B cell (primary cell): ENCODE data around the gene OR2D3. TPM values are rescaled to one million over a fixed set of nuclear protein-coding genes. Genes with fewer than 3 reads are reported as not detected.

Experiments used
- ATAC-seq: fragments of 200-7000 bp; cut with Tn5 transposase; one replicate; pipeline ENCODE4 v1.10.0; 2021; ENCODE audit warnings: low read depth, mild to moderate bottlenecking, moderate number of reproducible peaks, moderate library complexity
- CTCF ChIA-PET: fragments of 350-600 bp; sonication (Branson Sonifier 250); formaldehyde crosslinking; loops from one replicate; lab custom pipeline; 2021; ENCODE audit warnings: antibody characterized with exemption, inconsistent platforms; lab: Charles Lee
- POLR2A ChIA-PET: fragments of 350-600 bp; sonication (Branson Sonifier 250); formaldehyde crosslinking; loops from one replicate; lab custom pipeline; 2021; ENCODE audit warnings: antibody characterized with exemption; lab: Charles Lee
- DNase-seq: peaks from one replicate; pipeline ENCODE4 v3.0.0; 2013
- H2AFZ ChIP-seq: 2 replicates; pipeline ENCODE4 v1.6.1; 2012; ENCODE audit warnings: mild to moderate bottlenecking, low read depth, low read length; ENCODE audit not compliant: insufficient read depth, poor library complexity, severe bottlenecking
- H3K27ac ChIP-seq, 2 donors: 1 replicate in 1 of 2; 2 replicates in 1 of 2; pipeline ENCODE4 v1.5.1; 2012 to 2013; ENCODE audit warnings: low read length in 2 of 2, mild to moderate bottlenecking in 2 of 2, moderate library complexity in 1 of 2
- H3K27me3 ChIP-seq, 4 experiments: fragments of 200-600 bp in 1 of 4; sonication (generic) in 1 of 4; replicated peaks in 1 of 4; 1 replicate in 2 of 4; 2 replicates in 2 of 4; pipeline versions ENCODE4 v1.6.1 to v1.7.0; 2013 to 2016; ENCODE audit warnings: low read length in 3 of 4, mild to moderate bottlenecking in 2 of 4, mixed read lengths in 1 of 4, moderate library complexity in 1 of 4; ENCODE audit not compliant: insufficient read depth in 4 of 4, control insufficient read depth in 3 of 4; ENCODE audit errors: control extremely low read depth in 1 of 4
- H3K36me3 ChIP-seq, 2 experiments: replicated peaks in 1 of 2; 1 replicate in 1 of 2; 2 replicates in 1 of 2; pipeline versions ENCODE4 v1.6.1 to v1.7.1; 2013; ENCODE audit warnings: low read length in 1 of 2; ENCODE audit not compliant: insufficient read depth in 2 of 2, control insufficient read depth in 1 of 2; ENCODE audit errors: control extremely low read depth in 1 of 2, extremely low read depth in 1 of 2
- H3K4me1 ChIP-seq, 2 donors: fragments of 200-600 bp in 1 of 2; sonication (generic) in 1 of 2; 1 replicate in 1 of 2; 2 replicates in 1 of 2; pipeline versions ENCODE4 v1.5.1 to v1.6.1; 2013 to 2017; ENCODE audit warnings: low read length in 2 of 2; ENCODE audit not compliant: control insufficient read depth in 2 of 2, insufficient read depth in 2 of 2
- H3K4me2 ChIP-seq: replicated peaks from 2 replicates; pipeline ENCODE3; 2012; ENCODE audit warnings: mild to moderate bottlenecking, low read depth, low read length; ENCODE audit not compliant: poor library complexity, severe bottlenecking
- H3K4me3 ChIP-seq, 5 experiments: fragments of 200-600 bp in 1 of 5; sonication (generic) in 1 of 5; 1 replicate in 3 of 5; 2 replicates in 2 of 5; pipeline versions ENCODE4 v1.5.1 to v1.7.0; 2011 to 2016; ENCODE audit warnings: low read length in 4 of 5, mild to moderate bottlenecking in 4 of 5, low read depth in 2 of 5, control low read depth in 1 of 5, moderate library complexity in 1 of 5; ENCODE audit not compliant: insufficient read depth in 1 of 5; ENCODE audit errors: control extremely low read depth in 1 of 5, extremely low read depth in 1 of 5
- H3K79me2 ChIP-seq: fragments of 200-600 bp; sonication (generic); one replicate; pipeline ENCODE4 v1.6.0; 2016; ENCODE audit warnings: low read length; ENCODE audit not compliant: control insufficient read depth, insufficient read depth
- H3K9ac ChIP-seq: fragments of 200-600 bp; sonication (generic); 2 replicates; pipeline ENCODE4 v1.6.1; 2017; ENCODE audit warnings: mild to moderate bottlenecking, low read length, moderate library complexity
- H3K9me3 ChIP-seq, 3 donors: one replicate each; pipeline versions ENCODE4 v1.6.1 to v1.7.1; 2013; ENCODE audit warnings: low read length in 2 of 3; ENCODE audit not compliant: control insufficient read depth in 2 of 3, insufficient read depth in 1 of 3; ENCODE audit errors: control extremely low read depth in 1 of 3
- H4K20me1 ChIP-seq: 2 replicates; pipeline ENCODE4 v1.6.0; 2012; ENCODE audit warnings: mild to moderate bottlenecking, low read length; ENCODE audit not compliant: insufficient read depth, control insufficient read depth, poor library complexity, severe bottlenecking
- H3K27ac Mint-ChIP-seq: one replicate; pipeline ENCODE4 v1.8.0; 2021; ENCODE audit warnings: mixed read lengths
- H3K27me3 Mint-ChIP-seq: one replicate; pipeline ENCODE4 v1.8.0; 2021; ENCODE audit warnings: mixed read lengths
- H3K4me1 Mint-ChIP-seq: one replicate; pipeline ENCODE4 v1.8.0; 2021; ENCODE audit warnings: mixed read lengths
- H3K4me3 Mint-ChIP-seq: one replicate; pipeline ENCODE4 v1.8.0; 2021; ENCODE audit warnings: mixed read lengths
- H3K9me3 Mint-ChIP-seq: one replicate; pipeline ENCODE4 v1.8.0; 2022; ENCODE audit warnings: mixed read lengths; ENCODE audit not compliant: insufficient read depth
- CTCF ChIP-seq: fragments of 200-600 bp; IDR thresholded peaks from one replicate; pipeline ENCODE4 v1.8.0; 2022; ENCODE audit warnings: antibody characterized with exemption, mild to moderate bottlenecking
- EZH2 ChIP-seq: IDR thresholded peaks from 2 replicates; pipeline ENCODE4 v1.6.1; 2012; ENCODE audit warnings: borderline replicate concordance, low read depth, mild to moderate bottlenecking, moderate library complexity, low read length; ENCODE audit not compliant: insufficient read depth, poor library complexity, severe bottlenecking
- WGBS: methylation state at CpG from one replicate; pipeline ENCODE4 v1.1.5; 2013; ENCODE audit warnings: missing lambda C conversion rate; ENCODE audit not compliant: insufficient coverage; 5-methylcytosine and 5-hydroxymethylcytosine counted together
- intact Hi-C: fragments of 100-400 bp; cut with micrococcal nuclease; formaldehyde crosslinking; loops from one replicate; pipeline ENCODE4 v1.10.0; 2022
- polyA plus RNA-seq: library from polyadenylated mRNA; depleted of rRNA; stranded (reverse); fragments of >200 nt; gene quantifications from 2 replicates; pipeline ENCODE4 v1.2.3, GENCODE V29; 2012
- total RNA-seq, 2 donors: library from RNA; stranded (reverse); fragments of 120-200 nt in 1 of 2; gene quantifications; 1 replicate in 1 of 2; 2 replicates in 1 of 2; pipeline versions ENCODE4 v1.2.3 to v1.2.4, GENCODE V29; 2013 to 2022

Gene OR2D3
- total and polyA plus RNA-seq, 2 donors (not counting 1 experiment from before 2014, with no cell fraction given), result not detected

- ATAC-seq, result no peak
- Histone ChIP-seq H3K36me3 (no peaks in the 10 kb centered on the region), H3K9ac (no peak overlapping the region), H2AFZ (no peak overlapping the region), H3K27ac (no peak overlapping the region), H3K4me3 (no peak overlapping the region), H3K4me2 (no peak overlapping the region), H4K20me1 (no peaks in the 10 kb centered on the region), H3K9me3 (peaks cover 0 to 1% (median 0%) of the 10 kb centered on the region in 3 donors), H3K79me2 (no peaks in the 10 kb centered on the region), H3K27me3 (no peaks in the 10 kb centered on the region), H3K4me1 (no peaks in the 10 kb centered on the region)
- Mint-ChIP-seq H3K27me3 (no peaks in the 10 kb centered on the region), H3K4me3 (no peak overlapping the region), H3K4me1 (no peaks in the 10 kb centered on the region), H3K9me3 (no peaks in the 10 kb centered on the region), H3K27ac (no peak overlapping the region)
- CTCF ChIA-PET, result no interaction called here
- TF ChIP-seq CTCF (no peak), EZH2 (no peak)
- POLR2A ChIA-PET, result no interaction called here
- WGBS, result no CpG with 5 or more reads among the region's 3 CpGs
- no peak for DNase-seq
- intact Hi-C loops, result no loop called here
Measured at GRCh38 chr11:6911378-6911777, 9.4 kb upstream of the OR2D3 start.

GRCh38 chr11:6911948-6912347 lies 8.9 kb upstream of the OR2D3 start:
- Histone ChIP-seq H3K27me3 (no peaks in the 10 kb centered on the region), H3K79me2 (no peaks in the 10 kb centered on the region), H2AFZ (no peak overlapping the region), H3K4me3 (no peak overlapping the region), H3K4me2 (no peak overlapping the region), H3K27ac (no peak overlapping the region), H3K9me3 (peaks cover 0 to 1% (median 0%) of the 10 kb centered on the region in 3 donors), H3K36me3 (no peaks in the 10 kb centered on the region), H3K4me1 (no peaks in the 10 kb centered on the region), H3K9ac (no peak overlapping the region), H4K20me1 (no peaks in the 10 kb centered on the region)
- H3K27me3 Mint-ChIP-seq, result no peaks in the 10 kb centered on the region
- ATAC-seq (no peak), DNase-seq (no peak)
- WGBS, result 100% methylated on average over 1 of the region's 3 CpGs
- no peak overlapping the region for H3K27ac Mint-ChIP-seq
- H3K9me3 Mint-ChIP-seq, result no peaks in the 10 kb centered on the region
- CTCF ChIA-PET, result no interaction called here
- intact Hi-C loops, result no loop called here
- POLR2A ChIA-PET, result no interaction called here
- TF ChIP-seq EZH2 (no peak), CTCF (no peak)
- no peak overlapping the region for H3K4me3 Mint-ChIP-seq
- H3K4me1 Mint-ChIP-seq, result no peaks in the 10 kb centered on the region
